GM12891 (cell line): ENCODE results near the gene RAET1E.

Source experiments
- PAX5 ChIP-seq: IDR thresholded peaks from 2 replicates; pipeline ENCODE4 v1.6.1; 2011; ENCODE audit warnings: low read length, moderate library complexity, mild to moderate bottlenecking; ENCODE audit not compliant: insufficient read depth, severe bottlenecking
- POLR2A ChIP-seq: IDR thresholded peaks from 2 replicates; pipeline ENCODE4 v1.6.1; 2011; ENCODE audit warnings: low read depth, low read length, control low read depth
- POLR2AphosphoS5 ChIP-seq: IDR thresholded peaks from 2 replicates; pipeline ENCODE4 v1.6.1; 2011; ENCODE audit warnings: low read depth, low read length, control low read depth
- POU2F2 ChIP-seq: IDR thresholded peaks from 2 replicates; pipeline ENCODE4 v1.6.1; 2011; ENCODE audit warnings: low read depth, mild to moderate bottlenecking, control low read depth, low read length, moderate library complexity
- SPI1 ChIP-seq: IDR thresholded peaks from 2 replicates; pipeline ENCODE4 v1.6.1; 2011; ENCODE audit warnings: low read depth, low read length, control low read depth
- TAF1 ChIP-seq: IDR thresholded peaks from 2 replicates; pipeline ENCODE4 v1.6.1; 2011; ENCODE audit warnings: low read depth, low read length, control low read depth

GRCh38 chr6:149919834-149920225 lies 21.9 kb upstream of the RAET1E start:
- TF ChIP-seq POLR2A (no peak), POU2F2 (no peak), POLR2AphosphoS5 (no peak), TAF1 (no peak), SPI1 (no peak), PAX5 (no peak)
